ENCODE measurements around the gene LDLRAP1. TPM values are rescaled to one million over a fixed set of nuclear protein-coding genes. Genes with fewer than 3 reads are reported as not detected.

LDLRAP1 gene
- total and polyA plus RNA-seq, 8 donors: 10.6 to 73.7 (median 17.6) TPM; not detected in 1

DNA sequence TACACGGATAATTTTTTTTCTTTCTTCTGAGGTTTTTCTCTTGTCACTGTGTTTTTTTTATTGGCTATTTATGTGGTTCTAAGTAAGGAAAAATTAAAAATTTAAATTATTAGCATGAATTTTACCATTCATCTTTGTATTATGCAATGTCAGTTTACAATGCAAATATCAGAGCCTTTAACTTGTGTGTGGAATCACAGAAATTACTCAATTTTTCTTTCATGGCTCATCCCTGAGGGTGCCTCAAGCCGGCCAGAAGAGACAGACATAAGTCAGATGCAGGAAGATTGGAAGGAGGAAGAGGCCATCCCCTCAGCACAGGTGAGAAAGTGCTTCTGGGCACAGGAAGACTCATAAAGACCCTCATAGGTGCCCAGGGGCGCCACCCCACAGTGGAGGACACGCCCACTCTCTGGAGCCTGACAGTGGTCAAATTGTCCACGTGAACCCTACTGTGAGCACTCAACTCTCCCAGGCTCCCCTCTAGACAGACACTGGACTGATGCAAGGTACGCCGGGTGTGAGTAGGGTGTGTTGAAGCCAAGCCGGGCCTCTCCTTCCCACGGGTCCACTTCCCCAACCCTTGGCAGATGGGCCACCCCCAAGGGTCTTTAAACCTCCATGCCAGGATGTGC, 9.5 kb upstream of the LDLRAP1 start:
- TF ChIP-seq, protein P1, sequence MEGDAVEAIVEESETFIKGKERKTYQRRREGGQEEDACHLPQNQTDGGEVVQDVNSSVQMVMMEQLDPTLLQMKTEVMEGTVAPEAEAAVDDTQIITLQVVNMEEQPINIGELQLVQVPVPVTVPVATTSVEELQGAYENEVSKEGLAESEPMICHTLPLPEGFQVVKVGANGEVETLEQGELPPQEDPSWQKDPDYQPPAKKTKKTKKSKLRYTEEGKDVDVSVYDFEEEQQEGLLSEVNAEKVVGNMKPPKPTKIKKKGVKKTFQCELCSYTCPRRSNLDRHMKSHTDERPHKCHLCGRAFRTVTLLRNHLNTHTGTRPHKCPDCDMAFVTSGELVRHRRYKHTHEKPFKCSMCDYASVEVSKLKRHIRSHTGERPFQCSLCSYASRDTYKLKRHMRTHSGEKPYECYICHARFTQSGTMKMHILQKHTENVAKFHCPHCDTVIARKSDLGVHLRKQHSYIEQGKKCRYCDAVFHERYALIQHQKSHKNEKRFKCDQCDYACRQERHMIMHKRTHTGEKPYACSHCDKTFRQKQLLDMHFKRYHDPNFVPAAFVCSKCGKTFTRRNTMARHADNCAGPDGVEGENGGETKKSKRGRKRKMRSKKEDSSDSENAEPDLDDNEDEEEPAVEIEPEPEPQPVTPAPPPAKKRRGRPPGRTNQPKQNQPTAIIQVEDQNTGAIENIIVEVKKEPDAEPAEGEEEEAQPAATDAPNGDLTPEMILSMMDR (IDR thresholded peaks at IDR 0.05): no peak
- TF ChIP-seq EP300 (IDR thresholded peaks at IDR 0.05) (no peak), POLR2A (IDR thresholded peaks at IDR 0.05) (no peak), POLR2AphosphoS5 (IDR thresholded peaks at IDR 0.05) (no peak)
- no peak for DNase-seq
- intact Hi-C loops (cut with DNase I; ENCODE audit: low total_unique reads): no loop called here
- WGBS, 5 donors: 72 to 79% (median 75%) methylated on average over 7 to 9 of the region's 9 CpGs
- Histone ChIP-seq H3K4me3 (no peak overlapping the region), H3K27me3 (no peaks in the 10 kb centered on the region), H3K36me3 (no peaks in the 10 kb centered on the region), H3K4me1 (no peaks in the 10 kb centered on the region), H3K9me3 (no peaks in the 10 kb centered on the region), H3K27ac (no peak overlapping the region)

DNA sequence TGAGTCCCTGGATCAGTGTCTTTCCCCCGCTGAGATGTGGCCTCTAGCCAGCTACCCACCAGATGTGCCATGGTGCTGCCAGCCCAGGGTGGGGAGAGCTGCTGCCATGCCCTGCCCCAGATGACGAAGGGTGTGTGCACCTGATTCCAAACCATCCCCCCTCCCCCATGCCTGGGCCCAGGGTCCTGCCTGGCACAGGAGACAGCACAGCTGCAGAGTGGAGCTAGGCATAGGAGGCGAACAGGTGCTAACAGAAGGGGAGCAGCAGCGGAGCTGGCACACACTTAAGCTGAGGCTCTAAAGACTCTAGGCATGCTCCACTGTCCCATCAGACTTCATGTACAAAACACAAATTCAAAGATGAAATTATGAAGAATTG, 9.0 kb upstream of the LDLRAP1 start:
- Histone ChIP-seq H3K4me3 (no peak overlapping the region), H3K27ac (no peak overlapping the region), H3K36me3 (no peaks in the 10 kb centered on the region), H3K27me3 (no peaks in the 10 kb centered on the region), H3K4me1 (no peaks in the 10 kb centered on the region), H3K9me3 (no peaks in the 10 kb centered on the region)
- WGBS, 5 donors: 92 to 100% (median 98%) methylated on average over 3 to 4 of the region's 4 CpGs
- intact Hi-C loops (cut with DNase I; ENCODE audit: low total_unique reads): no loop called here
- no peak for DNase-seq
- TF ChIP-seq, protein P1 (IDR thresholded peaks at IDR 0.05): no peak
- no peak for TF ChIP-seq POLR2A (IDR thresholded peaks at IDR 0.05)
- TF ChIP-seq EP300 (IDR thresholded peaks at IDR 0.05): no peak
- no peak for TF ChIP-seq POLR2AphosphoS5 (IDR thresholded peaks at IDR 0.05)

DNA sequence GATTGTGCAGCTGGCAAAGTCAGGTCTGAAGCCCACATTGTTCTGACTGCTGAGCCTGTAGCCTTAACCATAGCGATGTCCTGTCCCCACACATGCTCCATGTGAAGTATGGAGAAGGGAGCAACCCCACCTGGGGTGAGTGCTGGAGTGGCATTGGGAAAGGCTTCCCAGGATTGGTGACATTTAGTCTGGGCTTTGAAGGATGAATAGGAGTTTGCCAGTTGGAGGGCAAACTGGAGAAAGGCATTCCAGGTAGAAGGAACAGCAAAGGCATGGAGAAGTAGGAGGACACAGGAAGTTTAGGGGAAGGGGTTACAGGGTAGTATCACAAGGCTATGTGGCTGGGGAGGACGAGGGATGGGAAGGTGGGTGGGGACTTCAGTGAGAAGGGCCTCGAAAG, 7.3 kb upstream of the LDLRAP1 start:
- H3K4me1 ChIP-seq: no peaks in the 10 kb centered on the region
- H3K27me3 ChIP-seq: no peaks in the 10 kb centered on the region
- H3K9me3 ChIP-seq: no peaks in the 10 kb centered on the region
- DNase-seq: no peak
- H3K36me3 ChIP-seq: no peaks in the 10 kb centered on the region
- H3K4me3 ChIP-seq: no peak overlapping the region
- 78 to 92% (median 84%) methylated on average over 3 of the region's 3 CpGs for WGBS, 5 donors
- TF ChIP-seq EP300 (IDR thresholded peaks at IDR 0.05): no peak
- TF ChIP-seq POLR2AphosphoS5 (IDR thresholded peaks at IDR 0.05): no peak
- no peak for TF ChIP-seq POLR2A (IDR thresholded peaks at IDR 0.05)
- TF ChIP-seq, protein P1 (IDR thresholded peaks at IDR 0.05): no peak
- H3K27ac ChIP-seq: no peak overlapping the region
- intact Hi-C loops (cut with DNase I; ENCODE audit: low total_unique reads): no loop called here

DNA sequence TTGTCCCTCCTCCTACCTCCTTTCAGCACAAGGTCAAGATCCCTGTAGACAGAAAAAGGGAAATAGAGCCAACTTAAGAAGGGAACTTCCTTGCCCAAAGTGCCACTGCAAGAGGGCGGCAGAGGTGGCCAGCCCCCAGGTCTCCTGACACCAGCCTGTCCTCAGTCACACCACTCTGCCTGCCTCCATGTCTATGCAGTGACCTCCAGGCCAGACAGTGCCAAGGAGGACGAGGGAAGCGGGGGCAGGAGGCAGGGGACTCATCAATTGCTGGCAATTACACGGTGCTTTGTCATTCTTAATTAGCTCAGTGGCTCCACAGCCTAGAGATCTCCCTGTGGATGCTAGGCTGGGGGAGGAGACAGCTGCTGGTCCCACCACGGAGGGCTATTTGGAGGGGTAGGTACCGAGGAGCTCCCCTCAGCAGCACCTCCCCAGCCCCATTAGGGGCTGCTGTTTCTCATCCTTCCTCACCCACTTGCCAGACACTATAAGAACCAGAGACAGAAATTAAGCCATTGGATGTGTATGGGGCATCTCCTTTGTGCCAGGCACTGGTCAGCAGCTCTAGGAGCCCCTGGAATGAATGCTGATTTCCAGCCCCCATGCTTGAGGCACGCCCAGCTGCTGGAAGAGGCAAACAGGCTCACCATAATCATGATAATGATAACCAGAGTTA, 6.1 kb upstream of the LDLRAP1 start:
- 63 to 68% (median 65%) methylated on average over 5 to 7 of the region's 7 CpGs for WGBS, 5 donors
- TF ChIP-seq POLR2A (IDR thresholded peaks at IDR 0.05): no peak
- TF ChIP-seq POLR2AphosphoS5 (IDR thresholded peaks at IDR 0.05): no peak
- no peak for TF ChIP-seq EP300 (IDR thresholded peaks at IDR 0.05)
- TF ChIP-seq, protein P1 (IDR thresholded peaks at IDR 0.05): no peak
- Histone ChIP-seq H3K27ac (no peak overlapping the region), H3K4me1 (no peaks in the 10 kb centered on the region), H3K4me3 (no peak overlapping the region), H3K27me3 (no peaks in the 10 kb centered on the region), H3K36me3 (no peaks in the 10 kb centered on the region), H3K9me3 (no peaks in the 10 kb centered on the region)
- no peak for DNase-seq
- intact Hi-C loops (cut with DNase I; ENCODE audit: low total_unique reads): no loop called here
